ENCODE results near the gene PIPOX. TPM values are rescaled to one million over a fixed set of nuclear protein-coding genes. Genes with fewer than 3 reads are reported as not detected.

Gene PIPOX
- total RNA-seq, 6 experiments from 2014 or later = 167 to 322 (median 226) TPM

DNA sequence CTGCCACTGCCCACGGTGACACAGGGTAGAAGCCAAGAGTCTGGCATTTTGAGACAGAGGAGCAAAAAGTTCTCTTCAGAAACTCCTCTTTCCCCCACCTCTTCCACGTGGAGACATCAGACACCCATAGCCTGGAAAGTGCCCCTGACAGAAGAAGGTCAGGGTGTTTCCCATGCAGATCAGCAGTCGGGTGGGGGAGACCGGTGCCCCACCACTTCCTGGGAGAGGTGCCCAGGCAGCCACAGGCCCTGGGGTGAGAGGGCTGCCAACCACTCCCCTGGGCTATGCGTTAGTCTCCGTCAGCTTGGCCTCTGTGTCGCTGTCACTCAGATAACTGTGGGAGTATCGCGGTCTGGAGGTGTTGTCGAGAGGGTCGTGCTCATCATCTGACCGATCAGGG, 31.5 kb downstream of the PIPOX start:
- Histone ChIP-seq H3K36me3 (peaks cover 0 to 10% (median 2%) of the 10 kb centered on the region in 4 donors), H3K9me3 (no peaks in the 10 kb centered on the region), H3K4me1 (peaks cover 0 to 9% (median 0%) of the 10 kb centered on the region in 4 donors), H3K4me3 (no peak overlapping the region), H3K27me3 (no peaks in the 10 kb centered on the region), H3K27ac (no peak overlapping the region)
- 86% methylated on average over 4 of the region's 12 CpGs for WGBS (ENCODE audit: insufficient coverage, low coverage, low lambda C conversion rate, missing lambda C conversion rate)
- intact Hi-C loops (cut with DNase I) = no loop called here
- no peak for TF ChIP-seq POLR2A (IDR thresholded peaks at IDR 0.05)
- TF ChIP-seq, protein P1, sequence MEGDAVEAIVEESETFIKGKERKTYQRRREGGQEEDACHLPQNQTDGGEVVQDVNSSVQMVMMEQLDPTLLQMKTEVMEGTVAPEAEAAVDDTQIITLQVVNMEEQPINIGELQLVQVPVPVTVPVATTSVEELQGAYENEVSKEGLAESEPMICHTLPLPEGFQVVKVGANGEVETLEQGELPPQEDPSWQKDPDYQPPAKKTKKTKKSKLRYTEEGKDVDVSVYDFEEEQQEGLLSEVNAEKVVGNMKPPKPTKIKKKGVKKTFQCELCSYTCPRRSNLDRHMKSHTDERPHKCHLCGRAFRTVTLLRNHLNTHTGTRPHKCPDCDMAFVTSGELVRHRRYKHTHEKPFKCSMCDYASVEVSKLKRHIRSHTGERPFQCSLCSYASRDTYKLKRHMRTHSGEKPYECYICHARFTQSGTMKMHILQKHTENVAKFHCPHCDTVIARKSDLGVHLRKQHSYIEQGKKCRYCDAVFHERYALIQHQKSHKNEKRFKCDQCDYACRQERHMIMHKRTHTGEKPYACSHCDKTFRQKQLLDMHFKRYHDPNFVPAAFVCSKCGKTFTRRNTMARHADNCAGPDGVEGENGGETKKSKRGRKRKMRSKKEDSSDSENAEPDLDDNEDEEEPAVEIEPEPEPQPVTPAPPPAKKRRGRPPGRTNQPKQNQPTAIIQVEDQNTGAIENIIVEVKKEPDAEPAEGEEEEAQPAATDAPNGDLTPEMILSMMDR (IDR thresholded peaks at IDR 0.05) = no peak
- DNase-seq (no peak), ATAC-seq (no peak)

DNA sequence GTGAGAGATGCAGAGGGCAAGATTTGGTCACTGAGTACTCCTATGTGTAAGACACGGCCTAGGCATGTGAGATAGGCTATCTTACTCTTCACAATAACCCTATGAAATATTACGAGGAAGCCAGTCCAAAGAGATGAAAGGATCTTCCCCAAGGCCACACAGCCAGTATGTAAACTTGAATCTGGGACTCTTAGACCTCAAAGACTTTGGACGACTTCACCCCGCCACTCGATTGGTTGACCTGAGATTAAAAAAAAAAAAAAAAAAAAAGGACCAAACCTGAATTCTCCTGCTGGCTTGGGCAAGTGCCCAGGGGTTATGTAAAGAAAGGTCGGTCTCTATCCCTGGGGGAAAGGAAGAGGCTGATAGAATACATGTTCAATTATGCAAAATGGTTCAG, 33.1 kb downstream of the PIPOX start:
- TF ChIP-seq, protein P1 (IDR thresholded peaks at IDR 0.05) = no peak
- TF ChIP-seq POLR2A (IDR thresholded peaks at IDR 0.05) = no peak
- H3K4me1 ChIP-seq = peaks cover 0 to 9% (median 0%) of the 10 kb centered on the region in 4 donors
- peaks cover 0 to 26% (median 8%) of the 10 kb centered on the region in 4 donors for H3K36me3 ChIP-seq
- 51% methylated on average over 6 of the region's 6 CpGs for WGBS (ENCODE audit: insufficient coverage, low coverage, low lambda C conversion rate, missing lambda C conversion rate)
- DNase-seq (no peak), ATAC-seq (no peak)
- no peaks in the 10 kb centered on the region for H3K27me3 ChIP-seq
- no peak overlapping the region for H3K4me3 ChIP-seq
- no peak overlapping the region for H3K27ac ChIP-seq
- intact Hi-C loops (cut with DNase I) = no loop called here
- no peaks in the 10 kb centered on the region for H3K9me3 ChIP-seq

DNA sequence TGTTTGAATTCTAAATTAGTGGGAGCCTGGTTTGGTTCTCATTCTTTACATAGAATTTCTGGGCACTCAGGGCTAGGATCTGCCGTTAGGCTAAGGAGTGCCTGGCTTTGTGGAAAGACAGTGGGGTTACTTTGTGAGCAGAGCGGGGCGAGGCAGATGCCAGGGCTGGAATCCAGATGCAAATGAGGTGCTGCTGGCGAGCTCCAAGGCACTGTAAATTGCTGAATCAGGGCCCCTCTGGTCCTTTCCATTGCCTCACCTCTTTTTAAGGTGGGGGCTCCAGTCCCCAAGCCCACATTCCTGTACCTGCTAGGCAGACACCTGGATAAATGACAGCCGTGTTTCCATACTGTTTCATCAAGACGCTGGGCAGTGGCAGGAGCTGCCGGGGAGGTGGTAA, 33.8 kb downstream of the PIPOX start:
- intact Hi-C loops (cut with DNase I) = no loop called here
- 62% methylated on average over 4 of the region's 7 CpGs for WGBS (ENCODE audit: insufficient coverage, low coverage, low lambda C conversion rate, missing lambda C conversion rate)

DNA sequence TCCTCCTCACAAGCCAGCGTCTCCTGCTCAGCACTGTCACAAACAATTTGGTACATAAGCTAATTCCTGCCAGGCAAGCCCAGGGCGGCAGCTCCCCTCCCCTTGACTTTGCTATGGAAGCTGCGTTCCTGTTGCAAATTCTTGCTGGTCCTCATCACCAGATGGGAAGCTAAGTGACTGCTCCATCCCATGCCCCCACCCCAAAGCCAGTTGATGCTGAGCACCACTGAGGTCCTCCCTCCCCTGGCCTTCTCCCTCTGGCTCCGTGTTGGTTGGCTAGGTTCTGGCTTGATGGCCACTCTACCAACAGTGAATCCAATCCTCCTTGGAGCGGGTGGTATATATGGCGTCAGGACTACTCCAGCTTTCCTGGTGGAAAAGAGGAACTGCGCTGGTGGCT, 34.4 kb downstream of the PIPOX start:
- no peaks in the 10 kb centered on the region for H3K9me3 ChIP-seq
- no peak overlapping the region for H3K27ac ChIP-seq
- intact Hi-C loops (cut with DNase I) = no loop called here
- TF ChIP-seq POLR2A (IDR thresholded peaks at IDR 0.05) = no peak
- TF ChIP-seq, protein P1 (IDR thresholded peaks at IDR 0.05) = no peak
- ATAC-seq (no peak), DNase-seq (no peak)
- no peak overlapping the region for H3K4me3 ChIP-seq
- peaks cover 0 to 9% (median 0%) of the 10 kb centered on the region in 4 donors for H3K4me1 ChIP-seq
- H3K27me3 ChIP-seq = no peaks in the 10 kb centered on the region
- H3K36me3 ChIP-seq = peaks cover 0 to 38% (median 14%) of the 10 kb centered on the region in 4 donors
- WGBS (ENCODE audit: insufficient coverage, low coverage, low lambda C conversion rate, missing lambda C conversion rate) = 88% methylated on average over 3 of the region's 7 CpGs

More for the DNA sequence above, 33.8 kb downstream of the PIPOX start:
- ATAC-seq = peak in 1 of 4 donors; percentile 17
- Histone ChIP-seq H3K9me3 (no peaks in the 10 kb centered on the region), H3K36me3 (peaks cover 0 to 32% (median 9%) of the 10 kb centered on the region in 4 donors), H3K27me3 (no peaks in the 10 kb centered on the region), H3K4me1 (peaks cover 0 to 9% (median 0%) of the 10 kb centered on the region in 4 donors), H3K27ac (no peak overlapping the region), H3K4me3 (no peak overlapping the region)
- no peak for DNase-seq
- TF ChIP-seq, protein P1 (IDR thresholded peaks at IDR 0.05) = no peak
- no peak for TF ChIP-seq POLR2A (IDR thresholded peaks at IDR 0.05)

Data from right lobe of liver (tissue), 6 donors.